ENCODE results near the gene C1QTNF4. TPM values are rescaled to one million over a fixed set of nuclear protein-coding genes. Genes with fewer than 3 reads are reported as not detected.
A peak's percentile ranks its signal among the peaks of the same experiment; 100 is the strongest.
"Not testable (repeated sequence)": the region's sequence is repeated elsewhere in the genome, so short reads cannot be mapped to it uniquely, and the experiment has no call there.

Gene C1QTNF4
- total RNA-seq, 5 donors from 2014 or later (not counting 1 experiment from before 2014, with no cell fraction given) = 0.53 to 2.0 (median 1.5) TPM

DNA sequence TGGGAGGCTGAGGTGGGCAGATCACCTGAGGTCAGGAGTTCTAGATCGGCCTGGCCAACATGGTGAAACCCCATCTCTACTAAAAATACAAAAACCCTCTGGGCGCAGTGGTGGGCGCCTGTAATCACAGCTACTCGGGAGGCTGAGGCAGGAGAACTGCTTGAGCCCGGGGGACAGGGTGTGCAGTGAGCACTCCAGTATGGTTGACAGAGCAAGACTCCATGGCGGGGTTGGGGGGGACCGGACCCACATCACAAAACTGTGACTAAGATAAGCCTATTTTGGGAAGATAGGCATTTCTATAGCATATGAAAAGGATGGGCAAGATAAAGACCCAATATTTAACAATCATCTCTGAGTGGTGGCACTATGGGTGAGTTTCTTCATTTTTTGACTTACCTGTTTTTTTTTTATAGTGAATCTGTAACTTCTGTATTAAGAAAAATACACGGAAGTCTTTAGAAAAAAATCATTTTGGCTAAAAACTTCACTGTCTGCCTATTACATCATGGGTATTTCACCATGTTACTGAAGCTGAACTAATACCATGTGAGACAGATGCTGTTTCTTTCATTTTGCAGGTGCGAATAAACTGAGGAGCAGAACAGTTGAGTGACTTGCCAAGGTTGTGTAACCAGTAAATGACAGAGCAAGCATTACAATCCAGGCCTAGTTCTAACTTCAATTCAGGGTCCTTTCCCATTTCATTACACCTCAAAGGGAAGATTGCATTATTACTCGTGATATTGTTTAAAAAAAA lies 43.7 kb downstream of the C1QTNF4 start:
- no peak for ATAC-seq (replicated peaks in 1 of 4)
- Mint-ChIP-seq H3K4me3 (peak overlapping the region; percentile 50 to 98 (median 59)), H3K36me3 (peaks cover 13% of the 10 kb centered on the region), H3K9me3 (no peaks in the 10 kb centered on the region), H3K4me1 (peaks cover 57 to 59% (median 58%) of the 10 kb centered on the region in 3 donors), H3K27ac (peak overlapping the region; percentile 31 to 59), H3K27me3 (no peaks in the 10 kb centered on the region)
- whole genome bisulfite sequencing (ENCODE audit: insufficient coverage) = 97% methylated on average over 4 of the region's 10 CpGs
- Histone ChIP-seq H3K9me3 (no peaks in the 10 kb centered on the region), H3K4me1 (ENCODE audit: control insufficient read depth in 1 of 2, extremely low read depth in 1 of 2, insufficient read depth in 2 of 2, low read length in 2 of 2) (peaks cover 20 to 34% of the 10 kb centered on the region in 2 experiments), H3K4me3 (ENCODE audit: control insufficient read depth in 1 of 2, extremely low read depth in 1 of 2, low read length in 1 of 2) (peak overlapping the region in 1 of 2 donors; percentile 27), H3K36me3 (ENCODE audit: control insufficient read depth in 2 of 2, extremely low read depth in 1 of 2, insufficient read depth in 1 of 2, low read length in 1 of 2) (peaks cover 2 to 4% of the 10 kb centered on the region in 2 donors), H3K27me3 (replicated peaks in 1 of 2; ENCODE audit: control insufficient read depth in 2 of 2, extremely low read depth in 1 of 2, insufficient read depth in 2 of 2, low read length in 1 of 2) (no peaks in the 10 kb centered on the region), H3K27ac (ENCODE audit: low read length) (no peak overlapping the region)
- DNase-seq = peak in 1 of 35 experiments; percentile 25
- ChIA-PET POLR2A (interaction anchor here in 1 of 2 donors (0.6 kb wide), 1 partner anchor 48 kb away, joined by 4 read pairs; no protein-coding TSS in a partner anchor), CTCF (interaction anchor here in 1 of 2 donors (1.3 to 1.5 kb wide), 2 partner anchors 14 to 27 kb away, joined by 6 to 9 read pairs; no protein-coding TSS in a partner anchor)

GRCh38 chr11:47546274-47546673 lies 47.9 kb downstream of the C1QTNF4 start:
- POLR2A ChIA-PET = interaction anchor here in 1 of 2 donors (0.8 kb wide), 1 partner anchor 87 kb away, joined by 9 read pairs; no protein-coding TSS in a partner anchor

GRCh38 chr11:47545298-47545697 lies 48.9 kb downstream of the C1QTNF4 start:
- WGBS (ENCODE audit: insufficient coverage) = 92% methylated on average over 2 of the region's 6 CpGs
- ChIA-PET CTCF (interaction anchor here in 1 of 2 donors (0.6 kb wide), 1 partner anchor 15 kb away, joined by 3 read pairs; no protein-coding TSS in a partner anchor), POLR2A (interaction anchor here in 1 of 2 donors (0.6 kb wide), 1 partner anchor 246 kb away, joined by 3 read pairs; no protein-coding TSS in a partner anchor)
- Mint-ChIP-seq H3K9me3 (no peaks in the 10 kb centered on the region), H3K4me1 (peaks cover 63 to 78% (median 77%) of the 10 kb centered on the region in 3 donors), H3K36me3 (peaks cover 15% of the 10 kb centered on the region), H3K27ac (no peak overlapping the region), H3K27me3 (no peaks in the 10 kb centered on the region), H3K4me3 (no peak overlapping the region)
- no peak for DNase-seq
- no peak for ATAC-seq (replicated peaks in 1 of 4)
- Histone ChIP-seq H3K27me3 (replicated peaks in 1 of 2; ENCODE audit: control insufficient read depth in 2 of 2, extremely low read depth in 1 of 2, insufficient read depth in 2 of 2, low read length in 1 of 2) (no peaks in the 10 kb centered on the region), H3K27ac (ENCODE audit: low read length) (no peak overlapping the region), H3K4me3 (ENCODE audit: control insufficient read depth in 1 of 2, extremely low read depth in 1 of 2, low read length in 1 of 2) (no peak overlapping the region), H3K36me3 (ENCODE audit: control insufficient read depth in 2 of 2, extremely low read depth in 1 of 2, insufficient read depth in 1 of 2, low read length in 1 of 2) (peaks cover 2 to 4% of the 10 kb centered on the region in 2 donors), H3K4me1 (ENCODE audit: control insufficient read depth in 1 of 2, extremely low read depth in 1 of 2, insufficient read depth in 2 of 2, low read length in 2 of 2) (peaks cover 8 to 45% of the 10 kb centered on the region in 2 experiments), H3K9me3 (no peaks in the 10 kb centered on the region)

More at GRCh38 chr11:47546274-47546673, 47.9 kb downstream of the C1QTNF4 start:
- H3K4me3 ChIP-seq (ENCODE audit: control insufficient read depth in 1 of 2, extremely low read depth in 1 of 2, low read length in 1 of 2); CTCF ChIA-PET; H3K9me3 ChIP-seq; DNase-seq; H3K27me3 Mint-ChIP-seq; ATAC-seq (replicated peaks in 1 of 4); H3K27me3 ChIP-seq (replicated peaks in 1 of 2; ENCODE audit: control insufficient read depth in 2 of 2, extremely low read depth in 1 of 2, insufficient read depth in 2 of 2, low read length in 1 of 2); H3K9me3 Mint-ChIP-seq; H3K27ac Mint-ChIP-seq; H3K27ac ChIP-seq (ENCODE audit: low read length); H3K36me3 ChIP-seq (ENCODE audit: control insufficient read depth in 2 of 2, extremely low read depth in 1 of 2, insufficient read depth in 1 of 2, low read length in 1 of 2): not testable (repeated sequence)
- WGBS (ENCODE audit: insufficient coverage) = 100% methylated on average over 1 of the region's 7 CpGs
- peak overlapping the region in 1 of 3 donors; percentile 22 for H3K4me3 Mint-ChIP-seq
- peaks cover 13 to 42% of the 10 kb centered on the region in 2 experiments for H3K4me1 ChIP-seq (ENCODE audit: control insufficient read depth in 1 of 2, extremely low read depth in 1 of 2, insufficient read depth in 2 of 2, low read length in 2 of 2)
- H3K4me1 Mint-ChIP-seq = peaks cover 63 to 78% (median 77%) of the 10 kb centered on the region in 3 donors
- peaks cover 16% of the 10 kb centered on the region for H3K36me3 Mint-ChIP-seq

DNA sequence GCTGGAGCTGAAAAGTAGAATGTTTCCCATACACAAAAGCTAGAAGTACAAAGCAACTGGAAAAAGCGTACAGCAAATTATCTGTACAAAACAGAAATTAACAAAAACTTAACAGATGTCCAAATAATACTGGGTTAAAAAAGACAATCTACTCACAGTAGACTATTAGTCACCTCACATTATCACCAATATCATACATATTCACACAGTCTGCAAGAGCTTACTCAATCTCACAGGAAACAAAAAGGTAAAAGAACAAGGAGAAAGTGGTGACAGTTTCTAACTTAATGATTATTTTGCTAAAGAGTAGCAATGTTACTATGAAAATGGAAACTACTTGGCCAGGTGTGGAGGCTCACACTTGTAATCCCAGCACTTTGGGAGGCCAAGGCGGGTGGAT lies 53.1 kb downstream of the C1QTNF4 start:
- Histone ChIP-seq H3K27ac (ENCODE audit: low read length) (no peak overlapping the region), H3K36me3 (ENCODE audit: control insufficient read depth in 2 of 2, extremely low read depth in 1 of 2, insufficient read depth in 1 of 2, low read length in 1 of 2) (peaks cover 0 to 3% of the 10 kb centered on the region in 2 donors), H3K9me3 (no peaks in the 10 kb centered on the region), H3K4me3 (ENCODE audit: control insufficient read depth in 1 of 2, extremely low read depth in 1 of 2, low read length in 1 of 2) (no peak overlapping the region), H3K27me3 (replicated peaks in 1 of 2; ENCODE audit: control insufficient read depth in 2 of 2, extremely low read depth in 1 of 2, insufficient read depth in 2 of 2, low read length in 1 of 2) (no peaks in the 10 kb centered on the region), H3K4me1 (ENCODE audit: control insufficient read depth in 1 of 2, extremely low read depth in 1 of 2, insufficient read depth in 2 of 2, low read length in 2 of 2) (peaks cover 6 to 55% of the 10 kb centered on the region in 2 experiments)
- H3K27ac Mint-ChIP-seq = peak overlapping the region; percentile 58 to 73
- POLR2A ChIA-PET = interaction anchor here (0.5 to 0.8 kb wide), 3 partner anchors 14 to 87 kb away, joined by 3 to 18 read pairs (median 4); no protein-coding TSS in a partner anchor
- DNase-seq (no peak), ATAC-seq (replicated peaks in 1 of 4) (no peak)
- H3K9me3 Mint-ChIP-seq = peaks cover 0 to 3% (median 0%) of the 10 kb centered on the region in 3 donors
- peak overlapping the region; percentile 50 to 66 (median 51) for H3K4me3 Mint-ChIP-seq
- H3K27me3 Mint-ChIP-seq = no peaks in the 10 kb centered on the region
- WGBS (ENCODE audit: insufficient coverage) = 100% methylated on average over 1 of the region's 2 CpGs
- H3K4me1 Mint-ChIP-seq = peaks cover 59 to 78% (median 74%) of the 10 kb centered on the region in 3 donors
- CTCF ChIA-PET = interaction anchor here in 1 of 2 donors (1.6 kb wide), 1 partner anchor 11 kb away, joined by 3 read pairs; no protein-coding TSS in a partner anchor
- peaks cover 11% of the 10 kb centered on the region for H3K36me3 Mint-ChIP-seq

- Histone ChIP-seq H3K36me3 (ENCODE audit: control insufficient read depth in 2 of 2, extremely low read depth in 1 of 2, insufficient read depth in 1 of 2, low read length in 1 of 2) (peaks cover 0 to 7% of the 10 kb centered on the region in 2 donors), H3K27ac (ENCODE audit: low read length) (no peak overlapping the region), H3K27me3 (replicated peaks in 1 of 2; ENCODE audit: control insufficient read depth in 2 of 2, extremely low read depth in 1 of 2, insufficient read depth in 2 of 2, low read length in 1 of 2) (no peaks in the 10 kb centered on the region), H3K9me3 (no peaks in the 10 kb centered on the region), H3K4me3 (ENCODE audit: control insufficient read depth in 1 of 2, extremely low read depth in 1 of 2, low read length in 1 of 2) (no peak overlapping the region), H3K4me1 (ENCODE audit: control insufficient read depth in 1 of 2, extremely low read depth in 1 of 2, insufficient read depth in 2 of 2, low read length in 2 of 2) (peaks cover 4 to 51% of the 10 kb centered on the region in 2 experiments)
- ATAC-seq (replicated peaks in 1 of 4) = no peak
- ChIA-PET POLR2A (no interaction called here), CTCF (interaction anchor here in 1 of 2 donors (0.6 to 1.5 kb wide), 4 partner anchors 11 to 171 kb away, joined by 3 to 5 read pairs (median 4); no protein-coding TSS in a partner anchor)
- peak overlapping the region in 1 of 3 donors; percentile 66 for H3K4me3 Mint-ChIP-seq
- peaks cover 0 to 3% (median 0%) of the 10 kb centered on the region in 3 donors for H3K9me3 Mint-ChIP-seq
- peaks cover 16% of the 10 kb centered on the region for H3K36me3 Mint-ChIP-seq
- H3K27ac Mint-ChIP-seq = peak overlapping the region in 1 of 2 donors; percentile 12
- no peak for DNase-seq
- no peaks in the 10 kb centered on the region for H3K27me3 Mint-ChIP-seq
- WGBS (ENCODE audit: insufficient coverage) = no CpG with 5 or more reads among the region's 2 CpGs
- H3K4me1 Mint-ChIP-seq = peaks cover 61 to 81% (median 75%) of the 10 kb centered on the region in 3 donors
Measured at GRCh38 chr11:47539681-47540039, 54.6 kb downstream of the C1QTNF4 start.
